ENCODE data around the gene SWT1. TPM values are rescaled to one million over a fixed set of nuclear protein-coding genes. Genes with fewer than 3 reads are reported as not detected.

Gene SWT1
- total RNA-seq, 1 donor from 2014 or later, result 4.6 TPM

DNA sequence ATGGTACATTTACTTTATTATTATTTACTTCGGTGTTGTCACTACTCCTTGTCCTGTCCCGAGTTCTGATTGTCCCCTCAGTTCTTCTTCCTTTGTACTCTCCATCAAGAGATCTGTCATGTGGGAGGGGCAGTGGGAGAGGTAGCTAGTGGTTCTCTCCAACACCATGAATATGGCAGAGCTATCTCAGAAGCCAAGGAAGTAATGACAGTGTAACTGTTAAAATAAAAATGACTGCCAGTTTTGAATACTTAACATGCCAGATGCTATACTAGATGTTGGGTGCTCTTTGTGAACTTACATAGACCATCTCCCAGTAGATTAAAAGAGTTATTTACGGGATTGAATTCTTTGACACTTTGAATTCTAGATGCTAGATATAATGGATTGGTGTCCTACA, 131.5 kb downstream of the SWT1 start:
- no peak for DNase-seq (ENCODE audit: low read depth)

DNA sequence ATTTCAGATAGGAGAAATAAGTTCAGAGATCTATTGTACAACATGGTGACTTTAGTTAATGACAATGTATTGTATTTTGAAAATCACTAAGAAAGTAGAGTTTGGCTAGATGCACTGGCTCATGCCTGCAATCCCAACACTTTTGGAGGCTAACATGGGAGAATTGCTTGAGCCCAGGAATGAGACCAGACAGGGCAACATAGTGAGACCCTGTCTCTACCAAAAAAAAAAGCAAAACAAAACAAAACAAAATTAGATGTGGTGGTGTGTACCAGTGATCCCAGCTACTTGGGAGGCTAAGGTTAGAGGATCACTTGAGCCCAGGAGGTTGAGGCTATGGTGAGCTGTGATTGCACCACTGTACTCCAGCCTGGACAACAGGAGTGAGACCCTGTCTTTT, 132.9 kb downstream of the SWT1 start:
- no peak for DNase-seq (ENCODE audit: low read depth)

DNA sequence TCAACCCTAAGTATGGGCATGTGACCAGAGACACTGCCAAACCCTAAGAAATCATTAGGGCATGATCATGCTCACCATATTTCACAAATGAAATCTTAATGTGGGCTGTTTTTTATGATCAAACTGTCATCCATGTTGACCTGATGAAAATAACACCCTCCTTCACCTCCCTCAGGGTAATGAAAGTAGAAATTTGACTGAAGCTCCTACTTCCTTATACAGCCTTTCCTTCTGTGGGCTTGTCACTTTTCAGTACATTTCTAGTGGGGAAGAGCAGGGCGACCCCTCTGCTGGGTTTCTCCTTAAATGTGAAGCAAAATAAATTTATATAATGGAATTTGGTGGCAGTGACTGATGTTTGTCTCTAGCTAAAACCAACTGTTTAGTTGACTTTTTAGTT, 134.2 kb downstream of the SWT1 start:
- no peak for DNase-seq (ENCODE audit: low read depth)

DNA sequence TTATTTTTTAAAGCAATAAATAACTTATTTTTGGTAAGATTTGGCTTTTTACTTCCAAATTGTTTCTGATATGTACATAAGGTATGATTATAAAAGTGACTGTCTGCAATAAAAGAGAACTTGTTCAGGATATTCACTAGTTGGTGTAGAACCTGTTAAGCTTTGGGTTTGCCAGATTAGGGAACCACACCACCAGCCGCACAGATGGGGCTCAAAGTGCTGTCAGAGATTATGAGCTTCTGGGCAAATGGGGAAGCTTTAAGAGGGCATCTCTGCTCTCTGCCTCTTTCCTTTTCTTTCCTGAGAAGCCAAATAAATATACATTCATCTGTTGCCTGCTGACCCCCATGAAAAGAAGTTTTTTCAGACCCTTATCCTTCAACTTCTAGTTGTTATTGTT, 134.7 kb downstream of the SWT1 start:
- DNase-seq (ENCODE audit: low read depth), result no peak

DNA sequence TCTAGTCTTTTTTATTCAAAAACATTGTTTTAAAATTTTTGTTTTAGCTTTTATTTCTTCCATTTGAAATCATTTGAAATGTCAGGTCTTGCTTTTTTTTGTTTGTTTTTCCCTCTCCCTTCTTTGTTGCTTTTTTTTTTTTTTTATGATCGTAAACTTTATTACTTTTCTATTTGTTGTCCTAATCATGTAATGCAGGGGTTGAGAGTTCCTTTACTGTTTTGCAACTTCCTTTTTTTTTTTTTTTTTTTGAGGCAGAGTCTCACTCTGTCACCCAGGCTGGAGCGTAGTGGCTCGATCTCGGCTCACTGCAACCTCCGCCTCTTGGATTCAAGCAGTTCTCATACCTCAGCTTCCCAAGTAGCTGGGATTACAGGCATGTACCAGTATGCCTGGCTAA, 135.3 kb downstream of the SWT1 start:
- no peak for DNase-seq (ENCODE audit: low read depth)

DNA sequence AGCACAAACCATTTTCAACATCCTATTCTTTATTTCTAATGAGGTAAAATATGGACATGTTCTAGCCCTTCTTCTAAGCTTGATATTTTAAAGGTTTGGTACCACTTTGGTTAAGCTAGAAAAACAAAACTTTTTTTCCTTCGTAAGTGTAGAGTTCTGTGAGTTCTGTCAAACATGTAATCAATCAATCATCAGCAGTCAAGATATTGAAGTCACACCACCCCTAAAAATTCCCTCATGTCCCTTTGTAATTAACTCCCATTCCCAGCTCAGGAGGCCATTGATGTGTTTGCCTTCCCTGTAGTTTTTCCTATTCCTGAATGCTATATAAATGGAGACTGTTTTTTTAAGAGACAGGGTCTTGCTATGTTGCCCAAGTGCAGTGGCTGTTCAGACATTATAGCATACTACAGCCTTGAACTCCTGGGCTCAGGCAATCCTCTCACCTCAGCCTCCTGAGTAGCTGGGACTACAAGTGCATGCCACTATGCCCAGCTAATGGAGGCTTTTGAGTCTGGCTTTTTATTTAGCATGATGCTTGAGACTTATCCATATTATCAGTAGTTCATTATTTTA, 137.1 kb downstream of the SWT1 start:
- DNase-seq (ENCODE audit: low read depth), result no peak

DNA sequence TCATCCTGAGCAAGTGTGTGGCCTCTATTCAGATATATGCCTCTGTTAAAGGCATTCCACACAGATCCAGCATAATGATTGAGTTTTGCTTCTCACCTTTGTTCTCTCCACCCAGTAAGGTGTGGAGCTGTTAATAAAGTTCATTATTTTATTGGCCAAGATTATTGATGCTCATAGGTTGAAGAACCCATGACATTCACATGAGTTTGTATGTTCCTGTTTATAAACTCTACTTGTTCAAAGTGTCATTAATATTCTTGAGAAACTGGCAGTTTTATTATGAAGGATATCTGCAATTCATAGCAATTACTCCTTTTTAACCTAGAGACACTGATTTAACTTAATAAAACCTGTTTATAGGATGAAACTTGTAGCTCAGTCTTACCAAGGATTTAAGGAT, 138.1 kb downstream of the SWT1 start:
- DNase-seq (ENCODE audit: low read depth), result no peak

DNA sequence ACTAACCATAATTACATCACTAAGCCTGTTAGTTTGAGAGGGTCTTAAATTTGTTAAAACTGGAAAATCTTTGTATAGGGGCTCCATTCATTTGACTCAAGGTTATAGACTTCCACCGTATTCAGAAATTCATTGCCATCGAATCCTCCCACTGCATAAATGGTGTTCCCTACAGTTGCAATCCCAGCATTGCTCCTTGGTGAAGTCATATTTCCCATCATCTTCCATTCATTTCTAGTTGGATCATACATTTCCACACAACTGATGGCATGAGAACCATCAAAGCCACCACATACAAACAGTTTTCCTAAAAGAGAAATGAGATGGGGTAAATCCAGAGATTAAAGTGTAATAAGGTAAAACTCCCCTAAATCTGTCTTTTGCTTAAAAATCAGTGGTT, 141.0 kb downstream of the SWT1 start:
- DNase-seq (ENCODE audit: low read depth), result no peak

DNA sequence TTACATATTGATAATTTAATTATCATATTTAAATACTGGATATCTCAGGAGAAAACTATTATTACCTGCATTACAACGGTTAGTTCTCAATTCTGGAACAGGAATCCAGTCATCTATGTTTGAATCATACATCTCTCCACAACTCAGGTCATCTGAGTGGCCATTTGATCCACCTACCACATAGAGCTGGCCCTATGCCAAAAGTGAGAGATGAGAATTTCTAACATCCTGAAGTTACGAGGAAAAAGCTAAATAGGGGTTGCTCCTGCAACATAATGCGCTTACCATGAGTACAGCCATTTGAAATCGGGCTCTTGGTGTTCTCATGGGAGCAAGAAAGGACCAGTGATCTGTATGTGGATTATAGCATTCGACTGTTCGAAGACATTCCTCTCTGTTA, 143.2 kb downstream of the SWT1 start:
- DNase-seq (ENCODE audit: low read depth), result no peak

DNA sequence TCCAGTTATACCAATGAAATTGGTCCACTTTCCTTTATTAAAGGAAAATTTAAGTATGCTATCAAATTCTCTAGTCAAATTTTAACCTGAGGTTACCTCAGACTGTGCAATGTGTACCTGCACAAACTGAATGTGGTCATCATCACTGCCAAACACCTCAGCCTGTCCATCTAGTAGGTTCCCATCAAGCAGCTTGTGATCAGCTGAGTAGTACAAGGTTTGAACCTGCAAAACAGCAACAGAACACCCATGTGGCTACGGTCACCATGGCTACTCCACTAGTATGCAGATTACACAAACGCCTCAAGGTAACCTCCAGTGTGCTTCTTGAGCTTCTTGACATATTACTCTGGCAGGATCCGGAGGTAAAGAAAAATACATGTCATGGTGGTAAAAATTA, 148.5 kb downstream of the SWT1 start:
- no peak for DNase-seq (ENCODE audit: low read depth)

DNA sequence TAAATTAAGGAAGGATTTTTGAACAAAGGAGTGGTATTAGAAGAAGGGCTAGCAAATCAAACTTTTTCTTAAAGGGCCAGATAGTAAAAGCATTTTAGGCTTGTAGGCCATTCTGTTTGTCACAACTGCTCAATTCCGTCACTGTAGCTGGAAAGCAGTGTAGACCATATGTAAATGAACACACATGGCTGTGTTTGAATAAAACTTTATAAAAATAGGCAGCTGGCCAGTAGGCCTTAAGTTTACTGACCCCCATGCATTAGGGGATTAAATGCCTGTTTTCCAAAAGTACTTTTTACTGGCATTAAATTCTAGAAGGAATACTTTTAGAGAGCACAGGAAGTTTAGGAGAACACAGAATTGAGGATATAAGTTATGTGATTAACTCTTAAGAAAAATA, 151.2 kb downstream of the SWT1 start:
- DNase-seq (ENCODE audit: low read depth), result no peak

DNA sequence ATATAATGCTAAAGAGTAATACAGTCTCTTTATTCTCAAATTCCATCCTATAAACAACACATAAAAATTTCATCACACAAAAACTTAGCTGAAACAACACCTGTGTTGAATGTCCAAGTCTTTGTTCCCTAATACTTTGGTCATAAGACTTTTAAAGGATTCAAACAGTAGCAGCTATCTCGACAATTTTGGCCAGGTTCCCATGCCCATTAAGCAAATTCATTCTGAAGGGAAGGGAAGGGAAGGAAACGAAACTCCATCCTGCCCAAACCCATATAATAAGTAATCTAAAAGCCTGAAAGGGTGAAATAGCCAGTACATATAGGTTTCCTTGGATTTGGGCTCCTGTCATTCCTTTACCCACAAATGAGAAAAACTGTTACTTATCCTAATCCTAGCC, 152.6 kb downstream of the SWT1 start:
- peak; percentile 26 for DNase-seq (ENCODE audit: low read depth)

DNA sequence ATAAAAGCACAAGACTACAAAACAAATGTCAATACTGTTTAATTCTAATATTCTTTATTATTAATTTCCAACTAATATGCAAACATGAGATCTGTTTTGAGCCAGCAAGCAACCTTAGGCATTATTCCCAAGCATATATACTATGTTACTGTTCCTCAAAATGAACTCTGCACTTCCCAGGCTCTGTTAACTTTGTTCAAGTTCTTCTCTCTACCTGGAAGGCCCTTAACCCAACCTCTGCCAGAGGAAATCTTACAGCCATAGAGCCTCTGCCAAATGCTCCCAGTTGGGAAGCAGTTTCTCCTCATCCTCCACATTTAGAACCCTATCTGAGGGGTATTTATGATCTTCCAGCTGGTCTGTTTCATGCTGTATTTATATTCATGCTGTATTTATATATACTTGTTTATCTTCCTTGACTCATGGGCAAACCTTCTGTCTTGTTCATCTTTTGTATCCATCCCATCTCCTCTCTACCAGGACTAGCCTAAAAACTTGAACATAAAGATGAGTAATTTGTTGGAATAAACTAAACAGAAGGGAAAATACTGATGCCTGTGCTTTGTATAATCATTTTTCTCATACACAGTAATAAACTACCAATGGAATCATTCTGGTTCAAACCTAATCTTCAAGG, 154.7 kb downstream of the SWT1 start:
- no peak for DNase-seq (ENCODE audit: low read depth)

DNA sequence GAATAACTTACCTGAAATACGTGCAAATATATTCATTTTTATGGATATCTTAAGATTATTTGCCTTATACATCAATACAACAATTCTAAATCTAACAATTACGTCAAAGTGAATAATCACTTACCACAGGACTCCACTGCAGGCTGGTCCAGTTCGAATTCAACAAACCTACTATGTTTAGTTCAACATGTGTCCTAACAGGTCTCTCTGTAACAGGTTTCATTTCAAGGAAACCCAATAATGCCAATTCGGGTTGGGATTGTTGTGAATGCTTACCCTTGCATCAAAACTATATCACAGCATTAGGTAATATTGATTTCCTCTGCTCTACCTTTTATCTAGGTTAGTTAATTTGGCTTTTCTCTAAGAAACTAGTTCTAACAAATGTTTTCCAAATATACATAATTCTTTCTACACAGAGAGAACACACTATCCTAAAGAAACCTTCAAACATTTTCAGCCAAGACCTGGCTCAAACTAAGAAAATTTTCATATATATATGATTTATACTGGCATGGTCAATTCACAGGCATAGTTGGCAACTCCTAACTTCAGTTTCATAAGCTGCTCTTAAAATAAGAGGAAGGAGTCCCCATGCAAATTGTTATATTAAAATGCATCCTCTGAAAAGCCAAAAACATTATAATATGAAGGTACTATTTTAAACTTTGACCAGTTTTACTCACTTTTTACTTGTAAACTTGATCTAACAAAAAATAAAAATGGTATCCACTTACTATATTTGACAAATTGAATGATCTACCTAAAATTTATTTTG, 155.6 kb downstream of the SWT1 start:
- no peak for DNase-seq (ENCODE audit: low read depth)

DNA sequence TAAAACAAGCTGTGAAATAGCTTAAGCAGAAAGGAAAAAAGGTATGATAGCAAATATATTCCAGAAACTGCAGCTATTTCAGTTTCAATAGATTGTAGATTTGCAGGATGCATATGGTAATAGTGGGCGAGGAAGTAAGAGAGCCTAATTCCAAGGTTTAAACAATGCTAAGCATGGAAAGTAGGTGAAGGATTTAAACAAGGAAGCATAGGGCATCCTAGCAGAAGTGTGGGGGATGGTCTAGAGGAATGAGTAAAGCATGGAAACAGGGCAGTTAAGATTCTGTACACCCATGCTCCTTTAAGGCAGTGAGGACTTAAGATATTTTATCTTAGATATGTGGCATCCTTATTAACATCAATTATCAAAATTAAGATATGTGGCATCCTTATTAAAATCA, 157.4 kb downstream of the SWT1 start:
- DNase-seq (ENCODE audit: low read depth), result peak; percentile 9

DNA sequence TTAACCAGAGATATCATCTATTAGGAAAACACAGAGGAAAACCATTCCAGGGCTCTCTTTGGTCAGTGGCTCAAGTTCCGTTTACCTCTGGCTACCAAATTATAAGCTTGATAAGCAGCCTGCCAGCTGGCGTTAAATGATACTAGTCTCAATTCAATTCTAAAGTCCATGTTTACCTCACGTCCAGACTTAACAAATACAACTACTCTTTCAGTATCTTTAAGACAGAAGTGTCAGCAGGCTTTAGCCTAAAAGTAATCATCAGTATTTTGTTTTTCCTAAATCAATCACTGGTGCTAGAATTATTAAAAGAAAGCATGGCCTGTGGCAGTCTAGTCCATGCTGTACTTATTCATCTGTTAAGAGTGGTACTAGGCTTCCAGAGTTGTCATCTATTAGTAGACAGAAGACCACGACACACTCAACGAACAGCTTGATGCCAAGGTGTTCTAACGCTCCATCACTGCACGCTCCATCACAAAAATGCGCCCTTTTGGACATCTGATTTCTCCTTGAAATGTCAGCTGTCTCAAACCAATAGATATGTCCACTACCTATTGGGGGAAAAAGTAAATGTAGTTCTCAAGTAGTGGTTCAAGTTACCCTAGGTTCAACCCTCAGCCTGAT, 158.6 kb downstream of the SWT1 start:
- peak; percentile 24 for DNase-seq (ENCODE audit: low read depth)

DNA sequence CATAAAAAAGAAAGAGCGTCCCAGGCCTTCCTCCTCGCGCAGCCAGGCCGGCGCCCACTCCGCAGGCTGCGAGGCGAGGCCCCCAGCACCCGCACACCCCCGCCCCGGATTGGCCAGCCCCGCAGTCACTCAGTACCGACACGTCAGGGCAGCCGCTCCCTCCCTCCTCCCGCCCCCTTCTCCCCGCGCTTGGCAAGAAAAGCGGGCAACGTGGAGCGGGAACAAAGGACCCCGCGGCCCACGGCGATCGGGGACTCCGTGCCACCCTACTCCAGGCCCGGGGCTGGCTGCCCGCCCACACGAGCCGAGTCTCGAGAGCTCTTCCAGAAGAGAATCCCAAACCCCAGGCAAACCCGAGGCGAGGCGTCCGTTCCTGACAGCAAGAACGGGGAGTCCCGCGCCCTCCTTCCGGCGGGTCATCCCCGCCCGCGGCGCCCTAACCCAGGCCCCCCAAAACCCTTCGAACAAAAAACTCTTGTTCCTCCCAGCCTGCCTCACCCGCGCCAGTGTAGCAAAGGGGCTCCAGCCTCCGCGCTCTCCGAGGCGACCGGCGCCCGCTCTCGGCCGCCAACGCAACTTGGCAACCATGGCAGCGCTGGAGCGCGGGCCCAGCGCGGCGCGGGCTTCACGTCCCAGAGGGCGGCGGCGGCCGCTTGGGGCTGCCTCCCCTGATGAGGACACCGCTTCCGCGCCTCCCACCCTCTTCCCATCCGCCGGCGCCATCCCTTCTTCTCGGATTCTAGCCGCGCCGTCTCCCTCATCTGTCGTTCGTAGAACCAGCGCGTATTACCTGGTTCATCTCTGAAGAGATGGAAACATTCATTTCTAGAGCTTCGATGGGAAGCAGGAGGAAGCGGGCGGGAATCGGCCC, 159.4 kb downstream of the SWT1 start:
- DNase-seq (ENCODE audit: low read depth), result peak; percentile 93

DNA sequence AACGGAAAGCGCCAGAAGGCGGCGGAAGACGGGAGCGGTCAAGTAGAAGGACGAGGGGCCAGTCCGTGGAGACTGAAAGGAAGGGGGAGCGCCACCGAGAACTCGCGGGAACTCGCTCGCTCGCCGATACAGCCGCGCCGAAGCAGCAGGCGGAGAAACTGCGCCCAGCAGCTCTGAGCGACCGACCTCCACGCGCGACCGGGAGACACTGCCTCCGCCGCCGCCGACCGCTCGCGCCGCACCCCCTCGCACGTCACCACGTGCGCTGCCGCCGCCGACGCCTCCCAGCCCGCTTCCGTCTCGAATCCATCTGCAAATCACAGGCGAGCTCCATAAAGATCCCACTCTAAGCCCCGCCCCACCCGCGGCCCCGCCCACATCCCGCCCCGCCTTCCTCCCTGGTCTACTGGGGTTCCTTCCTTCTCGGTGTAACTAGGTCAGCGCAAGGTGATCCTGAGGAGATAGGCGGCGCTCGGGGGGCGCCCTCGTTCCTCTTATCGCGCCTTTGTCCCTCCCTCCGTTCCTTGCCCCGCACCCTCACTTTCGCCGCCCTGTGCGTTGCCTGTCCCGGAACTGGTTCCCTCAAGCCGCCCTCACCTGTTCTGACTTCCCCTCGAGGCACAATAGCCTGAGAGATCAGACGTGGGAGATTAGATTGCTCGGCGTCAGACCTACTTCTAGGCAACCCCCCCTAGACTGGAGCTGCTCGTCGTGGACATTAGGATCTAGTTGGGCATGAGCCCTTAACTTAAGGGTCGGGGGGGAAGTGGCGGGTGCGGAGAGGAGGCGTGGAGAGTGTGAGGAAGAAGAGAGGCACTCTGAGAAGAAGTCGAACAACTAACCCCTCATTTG, 160.3 kb downstream of the SWT1 start, which contains the start of gene IVNS1ABP:
IVNS1ABP (minus strand) TSS at position 210 of the 852 bp plus-strand sequence. CDS start 7,750 bp downstream, outside the sequence.
- DNase-seq (ENCODE audit: low read depth), result peak; percentile 95

DNA sequence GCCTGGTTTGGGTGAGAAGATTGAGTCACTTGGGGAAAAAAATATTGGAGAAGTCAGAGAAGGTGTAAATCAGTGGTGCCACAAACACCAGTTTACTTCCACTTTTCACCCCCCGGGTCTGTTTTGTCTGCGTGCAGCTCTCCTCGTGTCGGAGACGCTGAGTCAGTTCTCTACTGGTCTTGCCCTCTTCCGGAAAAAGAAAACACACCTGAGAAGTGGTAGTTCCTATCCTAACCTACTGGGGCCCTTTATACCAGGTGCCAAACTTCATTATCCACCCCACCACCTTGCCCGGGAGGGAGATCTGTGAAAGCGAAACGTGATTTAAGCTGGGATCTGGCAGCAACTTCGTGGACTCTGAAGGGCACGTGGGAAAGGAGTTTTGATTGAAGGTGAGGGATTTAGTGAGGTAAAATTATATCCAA, 160.9 kb downstream of the SWT1 start:
- no peak for DNase-seq (ENCODE audit: low read depth)
